ENCODE results near the gene TMEM121B.

DNA sequence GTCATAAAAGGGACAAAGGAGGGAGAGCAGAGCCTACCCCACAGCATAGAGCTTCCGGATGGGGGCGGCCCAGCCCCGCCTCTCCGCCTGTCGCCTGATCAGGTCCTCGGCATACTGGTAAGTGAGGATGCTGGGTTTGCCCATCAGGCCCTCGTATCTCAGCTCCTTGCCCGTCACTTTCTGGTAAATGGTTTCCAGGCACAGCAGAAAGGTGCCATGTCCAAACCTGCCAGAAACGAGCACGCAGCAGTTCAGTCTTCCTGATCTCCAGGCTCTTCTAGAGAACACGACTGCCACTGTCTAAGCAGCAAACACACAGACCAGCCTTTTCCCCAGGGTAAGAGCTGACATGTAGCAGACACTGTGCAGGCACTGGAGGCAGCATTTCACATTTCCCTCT is 17.4 kb upstream of the TMEM121B start:
- TF ChIP-seq STAT5B (CRISPR knock-in tag; IDR thresholded peaks at IDR 0.05) (no peak), POLR2G (IDR thresholded peaks at IDR 0.05; ENCODE audit: low read depth, low read length) (no peak), POLR2A (IDR thresholded peaks at IDR 0.05; ENCODE audit: insufficient read depth in 1 of 2, low read depth in 2 of 2, low read length in 2 of 2) (no peak), ZNF775 (CRISPR knock-in tag; IDR thresholded peaks at IDR 0.05; ENCODE audit: borderline replicate concordance) (no peak), ZSCAN20 (CRISPR knock-in tag; IDR thresholded peaks at IDR 0.05; ENCODE audit: borderline replicate concordance) (no peak), KDM1A (CRISPR knock-in tag; IDR thresholded peaks at IDR 0.05) (no peak), ATF7 (IDR thresholded peaks at IDR 0.05) (no peak), ATF7 (CRISPR knock-in tag; IDR thresholded peaks at IDR 0.05) (no peak), ZNF333 (CRISPR knock-in tag; IDR thresholded peaks at IDR 0.05; ENCODE audit: borderline replicate concordance) (no peak), AGO1 (IDR thresholded peaks at IDR 0.05; ENCODE audit: low read depth, low read length, poor library complexity, severe bottlenecking) (no peak)
- TF ChIP-seq, protein P1, sequence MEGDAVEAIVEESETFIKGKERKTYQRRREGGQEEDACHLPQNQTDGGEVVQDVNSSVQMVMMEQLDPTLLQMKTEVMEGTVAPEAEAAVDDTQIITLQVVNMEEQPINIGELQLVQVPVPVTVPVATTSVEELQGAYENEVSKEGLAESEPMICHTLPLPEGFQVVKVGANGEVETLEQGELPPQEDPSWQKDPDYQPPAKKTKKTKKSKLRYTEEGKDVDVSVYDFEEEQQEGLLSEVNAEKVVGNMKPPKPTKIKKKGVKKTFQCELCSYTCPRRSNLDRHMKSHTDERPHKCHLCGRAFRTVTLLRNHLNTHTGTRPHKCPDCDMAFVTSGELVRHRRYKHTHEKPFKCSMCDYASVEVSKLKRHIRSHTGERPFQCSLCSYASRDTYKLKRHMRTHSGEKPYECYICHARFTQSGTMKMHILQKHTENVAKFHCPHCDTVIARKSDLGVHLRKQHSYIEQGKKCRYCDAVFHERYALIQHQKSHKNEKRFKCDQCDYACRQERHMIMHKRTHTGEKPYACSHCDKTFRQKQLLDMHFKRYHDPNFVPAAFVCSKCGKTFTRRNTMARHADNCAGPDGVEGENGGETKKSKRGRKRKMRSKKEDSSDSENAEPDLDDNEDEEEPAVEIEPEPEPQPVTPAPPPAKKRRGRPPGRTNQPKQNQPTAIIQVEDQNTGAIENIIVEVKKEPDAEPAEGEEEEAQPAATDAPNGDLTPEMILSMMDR (CRISPR knock-in tag; IDR thresholded peaks at IDR 0.05) = no peak
- TF ChIP-seq, protein P2, sequence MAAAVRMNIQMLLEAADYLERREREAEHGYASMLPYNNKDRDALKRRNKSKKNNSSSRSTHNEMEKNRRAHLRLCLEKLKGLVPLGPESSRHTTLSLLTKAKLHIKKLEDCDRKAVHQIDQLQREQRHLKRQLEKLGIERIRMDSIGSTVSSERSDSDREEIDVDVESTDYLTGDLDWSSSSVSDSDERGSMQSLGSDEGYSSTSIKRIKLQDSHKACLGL (CRISPR knock-in tag; IDR thresholded peaks at IDR 0.05) = no peak
- TF ChIP-seq, protein P3, sequence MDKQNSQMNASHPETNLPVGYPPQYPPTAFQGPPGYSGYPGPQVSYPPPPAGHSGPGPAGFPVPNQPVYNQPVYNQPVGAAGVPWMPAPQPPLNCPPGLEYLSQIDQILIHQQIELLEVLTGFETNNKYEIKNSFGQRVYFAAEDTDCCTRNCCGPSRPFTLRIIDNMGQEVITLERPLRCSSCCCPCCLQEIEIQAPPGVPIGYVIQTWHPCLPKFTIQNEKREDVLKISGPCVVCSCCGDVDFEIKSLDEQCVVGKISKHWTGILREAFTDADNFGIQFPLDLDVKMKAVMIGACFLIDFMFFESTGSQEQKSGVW (CRISPR knock-in tag; IDR thresholded peaks at IDR 0.05; ENCODE audit: borderline replicate concordance) = no peak
- TF ChIP-seq, protein P4, sequence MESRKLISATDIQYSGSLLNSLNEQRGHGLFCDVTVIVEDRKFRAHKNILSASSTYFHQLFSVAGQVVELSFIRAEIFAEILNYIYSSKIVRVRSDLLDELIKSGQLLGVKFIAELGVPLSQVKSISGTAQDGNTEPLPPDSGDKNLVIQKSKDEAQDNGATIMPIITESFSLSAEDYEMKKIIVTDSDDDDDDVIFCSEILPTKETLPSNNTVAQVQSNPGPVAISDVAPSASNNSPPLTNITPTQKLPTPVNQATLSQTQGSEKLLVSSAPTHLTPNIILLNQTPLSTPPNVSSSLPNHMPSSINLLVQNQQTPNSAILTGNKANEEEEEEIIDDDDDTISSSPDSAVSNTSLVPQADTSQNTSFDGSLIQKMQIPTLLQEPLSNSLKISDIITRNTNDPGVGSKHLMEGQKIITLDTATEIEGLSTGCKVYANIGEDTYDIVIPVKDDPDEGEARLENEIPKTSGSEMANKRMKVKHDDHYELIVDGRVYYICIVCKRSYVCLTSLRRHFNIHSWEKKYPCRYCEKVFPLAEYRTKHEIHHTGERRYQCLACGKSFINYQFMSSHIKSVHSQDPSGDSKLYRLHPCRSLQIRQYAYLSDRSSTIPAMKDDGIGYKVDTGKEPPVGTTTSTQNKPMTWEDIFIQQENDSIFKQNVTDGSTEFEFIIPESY (CRISPR knock-in tag; IDR thresholded peaks at IDR 0.05) = no peak
